GM20000 (cell line): ENCODE data around the gene TFEB.

Experiments used
- DNase-seq: peaks from one replicate; pipeline ENCODE4 v3.0.0; 2012; ENCODE audit warnings: low spot score
- CTCF ChIP-seq: IDR thresholded peaks from 2 replicates; pipeline ENCODE4 v1.5.1; 2012; ENCODE audit warnings: mild to moderate bottlenecking, control low read depth; ENCODE audit errors: extremely low read depth, missing control alignments

Gene TFEB

DNA sequence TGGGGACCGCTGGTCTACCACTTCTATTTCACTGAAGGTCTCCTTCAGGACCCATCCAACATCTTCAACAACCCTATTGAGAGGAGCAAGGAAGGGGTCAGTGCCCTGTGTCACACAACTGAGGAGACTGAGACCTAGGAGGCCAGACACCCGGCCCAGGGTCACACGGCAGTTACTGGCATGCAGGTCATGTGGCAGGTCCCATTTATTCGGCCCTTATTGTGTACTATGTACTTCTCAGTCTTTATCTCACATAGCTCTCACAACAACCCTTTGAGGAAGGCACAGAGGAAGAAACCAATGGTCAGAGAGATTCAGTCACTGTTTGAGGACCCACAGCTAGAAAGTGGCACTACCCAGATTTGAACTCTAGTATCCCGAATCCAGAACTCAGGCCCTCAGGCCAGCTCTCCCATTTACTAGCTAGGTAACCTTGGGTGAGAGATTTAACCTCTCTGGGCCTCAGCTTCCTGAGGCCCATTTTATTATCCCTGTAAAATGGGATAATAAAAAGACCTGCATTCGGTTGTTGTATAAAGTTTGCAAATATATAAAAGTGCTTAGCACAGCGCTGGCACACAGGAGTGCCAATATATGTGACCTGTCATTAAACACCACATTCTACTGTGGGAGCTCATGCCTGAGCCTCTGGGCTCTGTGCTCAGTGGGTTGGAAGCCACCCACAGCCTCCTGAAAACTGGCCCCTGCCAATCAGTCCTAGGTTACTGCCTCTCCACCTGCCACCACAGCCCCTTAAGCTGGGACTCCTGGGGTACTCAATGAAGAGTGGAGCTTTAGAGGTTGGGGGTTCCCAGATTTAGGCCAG is 15.8 kb downstream of the TFEB start:
- TF ChIP-seq CTCF = no peak
- DNase-seq = no peak

DNA sequence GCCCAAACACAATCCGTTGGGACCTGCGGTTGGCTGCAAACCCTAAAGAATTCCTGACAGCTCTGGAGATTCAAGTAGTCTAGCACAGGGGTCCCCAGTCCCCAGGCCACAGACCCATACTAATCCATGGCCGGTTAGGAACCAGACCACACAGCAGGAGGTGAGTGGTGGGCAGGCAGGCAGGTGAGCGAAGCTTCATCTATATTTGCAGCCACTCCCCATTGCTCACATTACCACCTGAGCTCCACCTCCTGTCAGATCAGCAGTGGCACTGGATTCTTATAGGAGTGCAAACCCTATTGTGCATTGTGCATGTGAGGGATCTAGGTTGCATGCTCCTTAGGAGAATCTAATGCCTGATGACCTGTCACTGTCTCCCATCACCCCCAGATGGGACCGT is 16.6 kb downstream of the TFEB start:
- no peak for DNase-seq

GRCh38 chr6:41717392-41717736 is 18.0 kb downstream of the TFEB start:
- no peak for DNase-seq
- no peak for TF ChIP-seq CTCF

More for the DNA sequence above, 16.6 kb downstream of the TFEB start:
- TF ChIP-seq CTCF = no peak

- no peak for TF ChIP-seq CTCF
- no peak for DNase-seq
Measured at GRCh38 chr6:41716516-41717391, 18.7 kb downstream of the TFEB start.

DNA sequence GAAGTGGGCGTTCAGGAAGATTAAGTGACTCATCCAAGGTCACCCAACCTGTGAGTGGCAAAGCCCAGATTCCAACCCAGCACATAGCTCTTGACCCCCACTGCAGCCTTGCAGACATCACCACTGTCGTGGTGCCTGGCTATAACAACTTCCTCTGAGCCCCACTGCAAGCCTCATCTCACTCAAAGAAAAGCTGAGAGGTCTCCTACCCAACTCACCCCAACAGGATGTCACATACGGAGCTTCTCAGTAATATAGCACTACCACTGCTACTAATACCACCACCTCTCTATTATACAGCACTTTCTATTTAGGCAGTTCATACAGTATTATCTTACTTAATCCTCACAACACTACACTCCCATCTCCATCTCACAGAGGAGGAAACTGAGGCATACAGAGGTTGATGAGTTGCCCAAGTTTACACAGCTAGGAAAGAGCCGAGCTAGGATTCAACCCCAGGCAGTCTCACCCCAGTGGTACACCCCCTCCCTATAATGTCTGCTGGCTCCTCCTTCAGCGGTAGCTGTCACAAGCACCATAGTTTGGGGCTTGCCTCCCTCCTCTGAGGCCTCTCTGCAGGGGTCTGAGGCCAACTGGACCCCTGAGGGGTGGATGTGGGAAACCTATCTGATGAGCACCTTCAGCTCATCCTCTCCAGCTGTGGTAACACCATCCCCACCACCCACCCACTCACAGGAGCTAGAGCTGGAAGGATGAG is 19.5 kb downstream of the TFEB start:
- no peak for DNase-seq
- no peak for TF ChIP-seq CTCF

DNA sequence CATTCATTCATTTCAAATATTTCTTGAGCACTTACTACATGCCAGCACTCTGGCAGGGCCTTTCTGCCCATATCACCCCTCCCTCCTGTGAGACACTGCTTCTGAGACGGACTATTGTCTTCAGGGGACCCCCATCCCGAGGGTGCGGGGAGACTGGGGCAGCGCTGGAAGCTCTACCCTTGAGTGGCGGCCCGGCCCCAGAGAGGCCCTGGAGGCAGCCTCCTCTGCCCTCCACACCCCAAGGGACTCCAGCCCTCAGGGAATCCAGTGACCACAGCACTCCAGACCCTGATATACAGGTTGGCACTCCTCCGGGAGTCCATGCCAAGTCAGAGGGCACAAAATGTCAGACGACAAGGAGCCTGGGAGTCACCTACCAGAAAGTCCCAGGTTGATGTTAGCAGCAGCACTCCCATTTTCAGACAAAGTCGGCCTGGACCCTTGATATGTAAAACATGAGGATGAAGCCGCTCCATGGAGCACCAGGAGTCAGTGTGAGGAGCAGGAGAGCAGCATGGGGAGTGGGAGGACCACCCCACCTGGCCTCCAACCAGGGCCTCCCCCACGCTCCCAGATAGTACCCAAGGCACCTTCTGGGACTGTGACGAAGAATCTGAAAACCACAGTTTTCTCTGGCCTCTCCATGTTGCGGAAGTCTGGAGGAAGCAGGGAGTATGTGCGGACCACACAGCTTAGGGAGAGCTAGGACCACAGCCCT is 20.7 kb downstream of the TFEB start:
- no peak for DNase-seq

More for the DNA sequence above, 20.7 kb downstream of the TFEB start:
- TF ChIP-seq CTCF = no peak
